Stimulated activated effector memory CD8-positive, alpha-beta T cell treated with anti-CD3 and anti-CD28 coated beads, Interleukin-12 subunit alpha, Interleukin-12 subunit beta, amount 100 ng/mL, for 72 hours (primary cell): Measurements from ENCODE around the gene ARHGDIG.
A peak's percentile ranks its signal among the peaks of the same experiment; 100 is the strongest.
"Not testable (repeated sequence)": the region's sequence is repeated elsewhere in the genome, so short reads cannot be mapped to it uniquely, and the experiment has no call there.

ENCODE experiments used
- ATAC-seq: fragments of 150-1000 bp; cut with Tn5 transposase; 2 replicates; pipeline ENCODE4 v1.10.0; 2021
- DNase-seq, 2 donors: peaks; one replicate each; pipeline ENCODE4 v3.0.0; 2021 to 2022; ENCODE audit warnings: low spot score in 2 of 2
- H3K27ac Mint-ChIP-seq: one replicate; pipeline ENCODE4 v1.8.0; 2022; ENCODE audit warnings: mild to moderate bottlenecking, mixed read lengths
- H3K36me3 Mint-ChIP-seq: one replicate; pipeline ENCODE4 v1.8.0; 2022; ENCODE audit warnings: mild to moderate bottlenecking, mixed read lengths
- H3K4me1 Mint-ChIP-seq: one replicate; pipeline ENCODE4 v1.8.0; 2022; ENCODE audit warnings: mixed read lengths
- H3K4me3 Mint-ChIP-seq: one replicate; pipeline ENCODE4 v1.8.0; 2022; ENCODE audit warnings: mild to moderate bottlenecking, mixed read lengths
- H3K9me3 Mint-ChIP-seq: one replicate; pipeline ENCODE4 v1.8.0; 2022; ENCODE audit warnings: mixed read lengths

Gene ARHGDIG

DNA sequence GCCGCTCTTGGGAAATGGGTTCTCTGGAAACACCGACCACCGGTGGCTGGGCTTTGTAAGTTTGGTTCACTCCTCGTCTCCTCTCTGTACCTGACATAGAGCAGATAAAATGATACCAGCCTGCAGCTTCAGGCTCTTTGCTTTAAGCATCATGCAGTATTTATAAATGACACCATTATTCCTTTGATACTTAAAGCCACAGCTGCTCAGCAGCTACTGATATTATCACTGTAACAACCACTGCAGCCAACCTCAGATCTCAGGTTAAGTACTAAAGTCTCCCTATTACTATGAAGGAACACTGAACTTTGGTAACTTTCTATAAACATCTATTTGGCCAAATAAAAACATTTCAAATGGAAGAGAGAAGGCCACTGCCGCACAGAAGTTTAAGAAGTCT lies 37.2 kb downstream of the ARHGDIG start:
- Mint-ChIP-seq H3K4me3 (no peak overlapping the region), H3K36me3 (peaks cover 11% of the 10 kb centered on the region), H3K27ac (no peak overlapping the region), H3K9me3 (no peaks in the 10 kb centered on the region), H3K4me1 (peaks cover 61% of the 10 kb centered on the region)
- no peak for DNase-seq
- peak; percentile 57 for ATAC-seq

DNA sequence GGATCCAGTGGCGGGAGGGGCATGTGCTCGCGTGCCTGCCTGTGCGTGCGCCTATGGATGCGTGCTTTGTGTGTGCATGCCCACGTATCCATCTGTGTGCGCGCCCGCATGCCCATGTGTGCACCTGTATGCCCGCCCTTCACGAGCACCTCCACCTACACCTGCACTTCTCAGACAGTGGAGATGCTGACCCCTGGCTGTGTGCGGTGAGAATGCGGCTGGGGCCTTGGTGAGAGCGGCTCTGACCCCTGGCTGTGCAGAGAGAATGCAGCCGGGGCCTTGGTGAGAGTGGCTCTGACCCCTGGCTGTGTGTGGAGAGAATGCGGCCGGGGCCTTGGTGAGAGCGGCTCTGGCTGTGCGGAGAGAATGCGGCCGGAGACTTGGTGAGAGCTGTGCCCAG lies 38.2 kb downstream of the ARHGDIG start:
- Mint-ChIP-seq H3K9me3 (no peaks in the 10 kb centered on the region), H3K36me3 (peaks cover 11% of the 10 kb centered on the region), H3K27ac (no peak overlapping the region), H3K4me1 (peaks cover 66% of the 10 kb centered on the region), H3K4me3 (no peak overlapping the region)
- no peak for ATAC-seq
- no peak for DNase-seq

DNA sequence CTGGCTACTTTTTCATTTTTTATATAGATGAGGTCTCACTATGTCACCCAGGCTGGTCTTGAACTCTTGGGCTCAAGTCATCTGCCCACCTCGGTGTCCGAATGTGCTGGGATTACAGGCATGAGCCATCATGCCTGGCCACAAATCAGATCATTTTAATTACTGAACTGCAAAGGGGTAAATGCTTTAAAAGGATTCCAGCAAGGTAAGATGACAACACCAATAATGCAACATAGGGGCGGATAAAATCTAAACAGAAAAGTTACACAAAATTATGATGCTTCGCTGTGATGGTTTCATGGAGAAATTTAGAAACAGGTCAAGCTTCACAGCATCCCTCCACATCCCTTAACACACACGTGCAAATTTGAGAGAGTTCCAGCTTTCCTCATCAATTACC lies 39.8 kb downstream of the ARHGDIG start:
- Mint-ChIP-seq H3K9me3 (no peaks in the 10 kb centered on the region), H3K27ac (no peak overlapping the region), H3K4me1 (peaks cover 75% of the 10 kb centered on the region), H3K4me3 (no peak overlapping the region), H3K36me3 (no peaks in the 10 kb centered on the region)
- DNase-seq (no peak), ATAC-seq (no peak)

DNA sequence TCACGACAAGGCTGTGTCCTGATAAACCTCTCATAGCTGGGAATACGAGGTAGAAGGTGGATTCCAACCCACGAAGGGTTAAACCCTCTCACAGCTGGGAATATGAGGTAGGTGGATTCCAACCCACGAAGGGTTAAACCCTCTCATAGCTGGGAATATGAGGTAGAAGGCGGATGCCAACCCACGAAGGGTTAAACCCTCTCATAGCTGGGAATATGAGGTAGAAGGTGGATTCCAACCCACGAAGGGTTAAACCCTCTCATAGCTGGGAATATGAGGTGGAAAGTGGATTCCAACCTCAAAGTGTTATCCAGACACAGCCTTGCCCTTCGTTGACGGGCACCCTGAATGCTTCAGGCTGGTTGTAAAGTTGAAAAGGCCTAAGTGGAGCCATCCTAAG lies 41.1 kb downstream of the ARHGDIG start:
- Mint-ChIP-seq H3K4me3 (no peak overlapping the region), H3K4me1 (peaks cover 76% of the 10 kb centered on the region), H3K27ac (no peak overlapping the region), H3K9me3 (no peaks in the 10 kb centered on the region), H3K36me3 (no peaks in the 10 kb centered on the region)
- DNase-seq (no peak), ATAC-seq (no peak)

DNA sequence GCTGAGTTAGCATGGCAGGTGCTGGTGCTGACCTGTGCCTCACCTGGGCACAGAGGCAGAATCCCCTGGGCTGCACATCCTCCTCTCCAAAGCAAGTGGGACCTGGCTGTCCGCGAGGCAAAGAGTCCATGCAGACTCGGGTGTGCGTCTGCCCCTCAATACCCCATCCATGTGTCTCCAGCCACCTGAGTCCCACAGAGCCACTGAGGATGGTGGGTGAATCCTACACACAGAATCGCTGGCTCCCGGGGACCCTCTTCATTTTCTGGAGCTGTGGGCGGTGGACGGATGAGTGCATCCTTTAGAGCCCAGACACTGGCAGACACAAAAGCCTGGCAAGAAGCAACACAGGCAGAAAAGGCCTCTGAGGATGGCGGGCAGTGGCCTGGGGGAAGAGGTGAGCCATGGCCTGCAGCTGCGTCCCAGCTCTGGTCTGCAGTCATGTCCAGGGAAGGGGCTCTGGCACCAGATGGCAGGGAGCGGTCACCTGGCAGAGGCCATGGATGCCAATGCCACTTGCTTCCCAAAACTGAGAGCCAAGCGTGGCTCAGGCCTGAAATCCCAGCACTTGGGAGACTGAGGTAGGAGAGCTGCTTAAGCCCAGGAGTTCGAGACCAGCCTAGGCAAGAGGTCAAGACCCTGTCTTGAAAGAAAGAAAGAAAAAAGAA lies 42.2 kb downstream of the ARHGDIG start:
- H3K4me3 Mint-ChIP-seq: no peak overlapping the region
- no peak overlapping the region for H3K27ac Mint-ChIP-seq
- peaks cover 10% of the 10 kb centered on the region for H3K36me3 Mint-ChIP-seq
- no peaks in the 10 kb centered on the region for H3K9me3 Mint-ChIP-seq
- DNase-seq: no peak
- H3K4me1 Mint-ChIP-seq: peaks cover 76% of the 10 kb centered on the region
- no peak for ATAC-seq

DNA sequence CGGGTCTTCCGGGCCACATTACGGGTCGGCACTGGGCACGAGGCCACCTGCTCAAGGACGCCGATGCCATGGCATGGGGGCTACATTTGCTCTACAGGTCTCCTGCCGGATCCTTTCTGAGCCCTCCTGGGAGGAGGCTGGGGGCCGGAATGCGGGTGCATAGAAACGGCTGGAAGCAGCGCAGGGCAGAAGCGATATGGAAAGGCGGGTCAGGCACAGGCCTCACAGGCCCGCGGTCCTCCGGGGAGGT lies 43.7 kb downstream of the ARHGDIG start:
- Mint-ChIP-seq H3K27ac (no peak overlapping the region), H3K4me3 (peak overlapping the region; percentile 64)

DNA sequence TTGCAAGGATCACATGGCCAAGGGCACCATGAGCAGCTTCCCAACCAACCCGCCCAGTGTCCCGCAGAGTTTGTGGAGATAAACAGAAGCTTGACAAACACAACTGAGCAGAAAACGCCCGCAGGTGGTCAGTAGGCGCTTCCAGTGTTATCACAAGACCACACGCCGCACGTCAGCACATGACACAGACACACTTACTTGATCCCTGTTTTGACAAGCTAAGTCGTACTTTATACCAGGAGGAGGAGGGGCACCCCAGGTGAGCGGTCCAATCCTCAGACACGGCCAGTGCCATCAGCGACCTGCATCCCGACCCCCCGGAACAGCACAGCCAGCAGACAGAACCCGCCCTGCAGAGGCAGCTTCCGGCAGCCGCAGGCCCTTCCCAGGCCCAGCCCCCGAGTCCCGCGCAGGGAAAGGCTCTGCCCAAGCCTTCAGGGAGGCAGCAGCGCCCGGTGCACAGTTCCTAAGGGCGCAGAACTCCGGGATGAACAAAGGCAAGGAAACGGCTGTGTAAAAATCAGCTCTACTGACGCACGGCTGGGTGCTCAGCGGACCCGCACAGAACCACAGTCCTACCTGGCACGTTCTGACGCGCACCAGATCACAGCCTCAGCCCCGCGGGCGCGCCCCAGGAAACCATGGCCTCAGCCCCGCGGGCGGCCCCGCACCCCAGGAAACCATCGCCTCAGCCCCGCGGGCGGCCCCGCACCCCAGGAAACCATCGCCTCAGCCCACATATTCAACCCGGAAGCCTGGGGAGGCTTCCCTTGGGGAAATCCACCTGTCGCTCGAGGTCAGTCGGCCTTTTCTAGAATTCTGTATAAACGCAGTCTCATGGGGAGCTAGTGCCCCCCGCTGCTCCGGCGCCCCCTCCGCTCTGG lies 44.3 kb downstream of the ARHGDIG start:
- Mint-ChIP-seq H3K36me3 (peaks cover 11% of the 10 kb centered on the region), H3K27ac (no peak overlapping the region), H3K4me3 (peak overlapping the region; percentile 64), H3K9me3 (no peaks in the 10 kb centered on the region), H3K4me1 (peaks cover 59% of the 10 kb centered on the region)
- ATAC-seq (peak; percentile 35), DNase-seq (no peak)

More for the DNA sequence above, 43.7 kb downstream of the ARHGDIG start:
- DNase-seq: no peak
- Mint-ChIP-seq H3K36me3 (peaks cover 10% of the 10 kb centered on the region), H3K4me1 (peaks cover 64% of the 10 kb centered on the region), H3K9me3 (no peaks in the 10 kb centered on the region)
- no peak for ATAC-seq

DNA sequence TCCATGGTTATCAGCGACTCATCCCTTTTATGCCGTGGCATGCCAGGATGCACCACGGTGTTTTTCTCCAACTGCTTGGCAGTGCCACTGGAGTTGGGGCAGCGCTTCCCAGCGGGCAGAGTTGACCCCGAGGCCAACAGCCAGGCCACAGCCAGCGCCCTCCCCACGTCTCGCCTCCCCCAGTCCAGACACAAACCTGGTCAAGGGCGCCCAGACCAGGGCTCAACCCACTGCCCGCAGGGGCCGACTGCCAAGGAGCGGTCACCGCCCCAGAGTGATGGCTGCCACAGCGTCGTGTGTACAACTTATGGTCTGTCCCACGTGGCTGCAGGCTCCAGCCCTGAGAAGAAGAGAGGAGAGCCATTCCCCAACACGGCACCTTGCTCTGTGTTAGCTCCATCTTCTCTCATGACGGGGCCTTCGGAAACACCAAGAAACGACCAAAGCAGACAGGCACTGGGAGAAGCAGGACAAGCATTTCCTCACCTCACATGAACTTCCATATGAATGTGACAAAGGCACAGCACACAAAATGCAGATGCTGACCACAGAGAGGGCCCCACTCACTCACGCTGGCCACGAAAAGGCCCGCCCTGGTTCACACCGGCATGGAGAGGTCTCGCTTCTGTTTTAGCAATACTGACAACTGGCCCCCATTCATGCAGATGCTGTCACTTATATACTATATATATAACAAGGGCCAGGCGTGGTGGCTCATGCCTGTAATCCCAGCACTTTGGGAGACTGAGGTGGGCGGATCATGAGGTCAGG lies 45.2 kb downstream of the ARHGDIG start:
- Mint-ChIP-seq H3K27ac (no peak overlapping the region), H3K36me3 (peaks cover 18% of the 10 kb centered on the region)

DNA sequence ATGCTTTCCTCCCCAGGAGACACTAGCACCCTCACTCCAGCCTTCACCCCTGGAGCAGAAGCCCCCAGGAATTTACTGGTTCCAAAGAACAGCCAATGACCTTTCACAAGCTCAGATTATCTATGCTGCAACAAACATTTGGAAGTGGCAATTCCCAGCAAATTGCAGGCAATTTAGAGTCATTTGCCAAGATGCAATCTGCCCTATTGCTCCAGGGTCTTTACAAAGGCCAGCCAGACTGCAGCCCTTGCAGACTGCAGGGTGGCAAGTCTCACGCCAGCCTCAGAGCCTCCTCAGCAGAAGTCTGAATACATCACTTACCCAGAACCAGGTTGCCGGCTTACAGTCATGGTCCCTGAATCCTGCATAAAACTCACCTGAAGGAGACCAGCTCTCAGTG lies 50.4 kb downstream of the ARHGDIG start:
- H3K27ac Mint-ChIP-seq: no peak overlapping the region
- DNase-seq: no peak
- H3K4me3 Mint-ChIP-seq: no peak overlapping the region
- peaks cover 18% of the 10 kb centered on the region for H3K36me3 Mint-ChIP-seq
- no peak for ATAC-seq
- H3K4me1 Mint-ChIP-seq: peaks cover 57% of the 10 kb centered on the region
- H3K9me3 Mint-ChIP-seq: no peaks in the 10 kb centered on the region

More for the DNA sequence above, 45.2 kb downstream of the ARHGDIG start:
- no peaks in the 10 kb centered on the region for H3K9me3 Mint-ChIP-seq
- ATAC-seq (no peak), DNase-seq (no peak)
- H3K4me3 Mint-ChIP-seq: peak overlapping the region; percentile 64
- peaks cover 59% of the 10 kb centered on the region for H3K4me1 Mint-ChIP-seq

DNA sequence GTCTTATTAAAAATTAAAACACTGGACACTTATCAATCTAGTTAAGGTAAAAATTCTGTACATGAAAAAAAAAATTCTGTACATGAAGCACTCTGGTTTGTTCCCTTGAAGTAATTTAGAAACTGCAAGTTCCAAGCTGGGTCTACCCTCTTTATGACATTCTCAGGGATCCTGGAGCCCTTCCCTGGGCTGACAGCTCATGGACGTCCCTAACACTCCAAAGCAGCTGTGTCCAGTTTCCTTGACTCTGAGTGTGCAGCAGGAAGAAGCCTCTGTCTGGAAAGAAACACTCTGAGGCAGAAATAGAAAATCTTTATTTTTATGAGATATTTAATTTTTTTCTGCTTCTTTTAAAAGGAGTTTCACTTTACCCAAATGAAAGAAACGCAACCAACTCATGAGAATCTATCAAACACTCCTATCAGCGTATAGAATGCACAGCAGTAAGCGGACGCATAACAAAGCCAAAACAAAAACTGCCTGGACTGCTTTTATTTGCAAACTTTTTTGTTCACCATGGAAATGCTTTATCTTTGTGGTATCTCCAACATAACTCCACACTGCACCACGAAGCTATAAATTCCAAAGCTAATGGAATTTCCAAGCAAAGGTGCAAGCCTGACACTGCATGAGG lies 50.9 kb downstream of the ARHGDIG start:
- not testable (repeated sequence) for ATAC-seq, DNase-seq, H3K27ac Mint-ChIP-seq, H3K9me3 Mint-ChIP-seq, H3K4me3 Mint-ChIP-seq
- Mint-ChIP-seq H3K4me1 (peaks cover 60% of the 10 kb centered on the region), H3K36me3 (peaks cover 18% of the 10 kb centered on the region)
